Neural cell (in vitro differentiated cells): ENCODE measurements around the gene SUN5.

Experiments used
- RAD21 ChIP-seq: fragments of 450-650 bp; conservative IDR thresholded peaks from 2 replicates; pipeline ENCODE4 v1.6.1; 2014; ENCODE audit warnings: antibody characterized with exemption, mild to moderate bottlenecking, moderate library complexity
- TF ChIP-seq, protein P1 (sequence below): fragments of 450-650 bp; IDR thresholded peaks from 2 replicates; pipeline ENCODE4 v1.5.1; 2014; ENCODE audit warnings: antibody characterized with exemption, mild to moderate bottlenecking, moderate library complexity; ENCODE audit not compliant: poor library complexity, severe bottlenecking
- TF ChIP-seq, protein P2 (sequence below): IDR thresholded peaks from 2 replicates; pipeline ENCODE4 v1.6.1; 2012; ENCODE audit warnings: borderline replicate concordance

DNA sequence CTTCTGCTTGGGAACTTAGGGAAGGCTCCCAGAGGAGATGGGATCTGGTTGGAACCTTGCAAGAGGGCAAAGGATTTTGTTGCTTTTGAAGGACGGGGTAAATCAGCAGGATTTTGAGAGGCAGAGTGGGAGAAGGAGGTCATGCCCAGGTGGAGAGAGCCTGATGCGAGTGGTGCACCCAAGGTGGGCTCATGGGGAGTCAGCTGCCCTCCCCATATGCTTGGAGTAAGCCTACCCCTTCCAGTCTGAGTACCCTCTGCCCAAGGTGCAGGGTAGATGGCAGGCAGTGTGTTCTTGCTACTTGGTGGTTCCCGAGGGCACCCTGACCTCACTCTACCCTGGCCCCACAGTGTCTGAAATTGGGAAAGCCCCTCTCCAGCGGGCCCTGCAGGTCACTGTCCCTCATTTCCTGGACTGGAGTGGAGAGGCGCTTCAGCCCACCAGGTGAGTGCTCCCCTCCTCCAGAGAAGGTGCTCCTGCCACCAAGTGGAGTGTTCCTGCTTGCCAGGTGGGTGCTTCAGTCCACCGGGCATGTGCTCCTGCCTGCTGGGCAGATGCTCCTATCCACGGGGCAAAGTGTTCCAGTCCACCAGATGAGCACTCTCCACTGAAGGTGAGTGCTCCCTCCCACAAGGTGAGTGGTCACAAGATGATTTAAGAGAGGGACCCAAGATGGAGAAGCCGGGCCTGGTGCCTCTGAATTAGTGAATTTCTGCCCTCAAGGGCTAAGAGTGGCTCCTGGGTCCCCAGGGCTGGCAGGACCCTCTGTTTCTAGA lies 6.6 kb upstream of the SUN5 start:
- TF ChIP-seq, protein P1, sequence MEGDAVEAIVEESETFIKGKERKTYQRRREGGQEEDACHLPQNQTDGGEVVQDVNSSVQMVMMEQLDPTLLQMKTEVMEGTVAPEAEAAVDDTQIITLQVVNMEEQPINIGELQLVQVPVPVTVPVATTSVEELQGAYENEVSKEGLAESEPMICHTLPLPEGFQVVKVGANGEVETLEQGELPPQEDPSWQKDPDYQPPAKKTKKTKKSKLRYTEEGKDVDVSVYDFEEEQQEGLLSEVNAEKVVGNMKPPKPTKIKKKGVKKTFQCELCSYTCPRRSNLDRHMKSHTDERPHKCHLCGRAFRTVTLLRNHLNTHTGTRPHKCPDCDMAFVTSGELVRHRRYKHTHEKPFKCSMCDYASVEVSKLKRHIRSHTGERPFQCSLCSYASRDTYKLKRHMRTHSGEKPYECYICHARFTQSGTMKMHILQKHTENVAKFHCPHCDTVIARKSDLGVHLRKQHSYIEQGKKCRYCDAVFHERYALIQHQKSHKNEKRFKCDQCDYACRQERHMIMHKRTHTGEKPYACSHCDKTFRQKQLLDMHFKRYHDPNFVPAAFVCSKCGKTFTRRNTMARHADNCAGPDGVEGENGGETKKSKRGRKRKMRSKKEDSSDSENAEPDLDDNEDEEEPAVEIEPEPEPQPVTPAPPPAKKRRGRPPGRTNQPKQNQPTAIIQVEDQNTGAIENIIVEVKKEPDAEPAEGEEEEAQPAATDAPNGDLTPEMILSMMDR = no peak
- TF ChIP-seq RAD21 = no peak
- TF ChIP-seq, protein P2, sequence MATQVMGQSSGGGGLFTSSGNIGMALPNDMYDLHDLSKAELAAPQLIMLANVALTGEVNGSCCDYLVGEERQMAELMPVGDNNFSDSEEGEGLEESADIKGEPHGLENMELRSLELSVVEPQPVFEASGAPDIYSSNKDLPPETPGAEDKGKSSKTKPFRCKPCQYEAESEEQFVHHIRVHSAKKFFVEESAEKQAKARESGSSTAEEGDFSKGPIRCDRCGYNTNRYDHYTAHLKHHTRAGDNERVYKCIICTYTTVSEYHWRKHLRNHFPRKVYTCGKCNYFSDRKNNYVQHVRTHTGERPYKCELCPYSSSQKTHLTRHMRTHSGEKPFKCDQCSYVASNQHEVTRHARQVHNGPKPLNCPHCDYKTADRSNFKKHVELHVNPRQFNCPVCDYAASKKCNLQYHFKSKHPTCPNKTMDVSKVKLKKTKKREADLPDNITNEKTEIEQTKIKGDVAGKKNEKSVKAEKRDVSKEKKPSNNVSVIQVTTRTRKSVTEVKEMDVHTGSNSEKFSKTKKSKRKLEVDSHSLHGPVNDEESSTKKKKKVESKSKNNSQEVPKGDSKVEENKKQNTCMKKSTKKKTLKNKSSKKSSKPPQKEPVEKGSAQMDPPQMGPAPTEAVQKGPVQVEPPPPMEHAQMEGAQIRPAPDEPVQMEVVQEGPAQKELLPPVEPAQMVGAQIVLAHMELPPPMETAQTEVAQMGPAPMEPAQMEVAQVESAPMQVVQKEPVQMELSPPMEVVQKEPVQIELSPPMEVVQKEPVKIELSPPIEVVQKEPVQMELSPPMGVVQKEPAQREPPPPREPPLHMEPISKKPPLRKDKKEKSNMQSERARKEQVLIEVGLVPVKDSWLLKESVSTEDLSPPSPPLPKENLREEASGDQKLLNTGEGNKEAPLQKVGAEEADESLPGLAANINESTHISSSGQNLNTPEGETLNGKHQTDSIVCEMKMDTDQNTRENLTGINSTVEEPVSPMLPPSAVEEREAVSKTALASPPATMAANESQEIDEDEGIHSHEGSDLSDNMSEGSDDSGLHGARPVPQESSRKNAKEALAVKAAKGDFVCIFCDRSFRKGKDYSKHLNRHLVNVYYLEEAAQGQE = no peak
